GM23338 (cell line): ENCODE results near the gene SLC4A2. TPM values are rescaled to one million over a fixed set of nuclear protein-coding genes. Genes with fewer than 3 reads are reported as not detected.

Experiments used
- ATAC-seq: fragments of 200-7000 bp; cut with Tn5 transposase; 3 replicates; pipeline ENCODE4 v1.9.1; 2020
- DNase-seq: peaks from one replicate; pipeline ENCODE4 v3.0.0-alpha.2; 2015; ENCODE audit warnings: low spot score
- H2AFZ ChIP-seq: fragments of 200-600 bp; sonication (generic); 2 replicates; pipeline ENCODE4 v1.8.0; 2016; ENCODE audit warnings: antibody characterized with exemption, mild to moderate bottlenecking, moderate library complexity
- H3F3A ChIP-seq: fragments of 200-600 bp; sonication (generic); replicated peaks from 2 replicates; pipeline ENCODE4 v1.8.0; 2017; ENCODE audit warnings: antibody characterized with exemption, mixed run types, low read depth
- H3K27ac ChIP-seq: fragments of 200-600 bp; sonication (generic); 2 replicates; pipeline ENCODE4 v1.6.1; 2016; ENCODE audit warnings: low read depth
- H3K27me3 ChIP-seq: fragments of 200-600 bp; sonication (generic); 2 replicates; pipeline ENCODE4 v1.8.0; 2016; ENCODE audit warnings: mild to moderate bottlenecking, mixed run types, moderate library complexity; ENCODE audit not compliant: insufficient read depth
- H3K36me3 ChIP-seq: fragments of 200-600 bp; sonication (generic); 2 replicates; pipeline ENCODE4 v1.8.0; 2016; ENCODE audit warnings: mild to moderate bottlenecking; ENCODE audit not compliant: insufficient read depth
- H3K4me1 ChIP-seq: fragments of 200-600 bp; sonication (generic); 2 replicates; pipeline ENCODE4 v1.8.0; 2016; ENCODE audit warnings: mild to moderate bottlenecking, moderate library complexity; ENCODE audit not compliant: insufficient read depth
- H3K4me2 ChIP-seq: fragments of 200-600 bp; sonication (generic); 2 replicates; pipeline ENCODE4 v1.7.1; 2017; ENCODE audit warnings: mixed run types
- H3K4me3 ChIP-seq: fragments of 200-600 bp; sonication (generic); 2 replicates; pipeline ENCODE4 v1.6.1; 2016; ENCODE audit warnings: mixed run types
- H3K79me2 ChIP-seq: fragments of 200-600 bp; sonication (generic); replicated peaks from 2 replicates; pipeline ENCODE4 v1.8.0; 2017; ENCODE audit warnings: mild to moderate bottlenecking; ENCODE audit not compliant: insufficient read depth
- H3K9me2 ChIP-seq: fragments of 200-600 bp; sonication (generic); 2 replicates; pipeline ENCODE4 v1.8.0; 2017; ENCODE audit not compliant: insufficient read depth
- H4K20me1 ChIP-seq: fragments of 200-600 bp; sonication (generic); replicated peaks from 2 replicates; pipeline ENCODE4 v1.8.0; 2017; ENCODE audit warnings: mild to moderate bottlenecking; ENCODE audit not compliant: insufficient read depth
- H3K27ac Mint-ChIP-seq: 2 replicates; pipeline ENCODE4 v1.8.0; 2020; ENCODE audit warnings: inconsistent platforms, mild to moderate bottlenecking, moderate library complexity, mixed read lengths
- H3K27me3 Mint-ChIP-seq: 3 replicates; pipeline ENCODE4 v1.8.0; 2022; ENCODE audit warnings: low read depth, mild to moderate bottlenecking, moderate library complexity, mixed read lengths, inconsistent platforms; ENCODE audit not compliant: insufficient read depth, poor library complexity
- H3K36me3 Mint-ChIP-seq: 3 replicates; pipeline ENCODE4 v1.8.0; 2021; ENCODE audit warnings: low read depth, mild to moderate bottlenecking, inconsistent platforms, moderate library complexity, mixed read lengths
- H3K4me1 Mint-ChIP-seq: 3 replicates; pipeline ENCODE4 v1.8.0; 2020; ENCODE audit warnings: mild to moderate bottlenecking, inconsistent platforms, mixed read lengths
- H3K4me3 Mint-ChIP-seq: 3 replicates; pipeline ENCODE4 v1.8.0; 2021; ENCODE audit warnings: moderate library complexity, mild to moderate bottlenecking, inconsistent platforms, mixed read lengths
- H3K9me3 Mint-ChIP-seq: 3 replicates; pipeline ENCODE4 v1.8.0; 2020; ENCODE audit warnings: moderate library complexity, mild to moderate bottlenecking, inconsistent platforms, mixed read lengths
- CREB1 ChIP-seq: fragments of 250-450 bp; sonication (Bioruptor Pico); IDR thresholded peaks from 2 replicates; pipeline ENCODE4 v1.5.0; 2020; ENCODE audit warnings: low read depth, mild to moderate bottlenecking, moderate library complexity
- EZH2 ChIP-seq: fragments of 200-600 bp; sonication (generic); IDR thresholded peaks from one replicate; pipeline ENCODE4 v1.8.0; 2017; ENCODE audit warnings: antibody characterized with exemption, mild to moderate bottlenecking, low read depth; ENCODE audit not compliant: unreplicated experiment
- EZH2phosphoT487 ChIP-seq: fragments of 200-600 bp; sonication (generic); IDR thresholded peaks from one replicate; pipeline ENCODE4 v1.8.1; 2018; ENCODE audit warnings: antibody characterized with exemption; ENCODE audit not compliant: unreplicated experiment
- JUNB ChIP-seq: IDR thresholded peaks from one replicate; pipeline ENCODE4 v1.6.1; 2016; ENCODE audit warnings: antibody characterized with exemption; ENCODE audit not compliant: unreplicated experiment
- NANOG ChIP-seq: IDR thresholded peaks from 2 replicates; pipeline ENCODE4 v1.6.1; 2016; ENCODE audit warnings: antibody characterized with exemption, borderline replicate concordance
- POLR2AphosphoS5 ChIP-seq: IDR thresholded peaks from 2 replicates; pipeline ENCODE4 v1.6.1; 2016; ENCODE audit warnings: antibody characterized with exemption, low read depth
- STAT1 ChIP-seq: IDR thresholded peaks from one replicate; pipeline ENCODE4 v1.6.1; 2016; ENCODE audit warnings: antibody characterized with exemption; ENCODE audit not compliant: unreplicated experiment
- ZNF114 ChIP-seq: fragments of 250-450 bp; sonication (Bioruptor Pico); IDR thresholded peaks from 2 replicates; pipeline ENCODE4 v1.5.0; 2020; ENCODE audit warnings: mild to moderate bottlenecking, moderate library complexity
- ZNF331 ChIP-seq: fragments of 250-450 bp; sonication (Bioruptor Pico); IDR thresholded peaks from 2 replicates; pipeline ENCODE4 v1.5.0; 2020; ENCODE audit warnings: low read depth, mild to moderate bottlenecking, moderate library complexity
- polyA plus RNA-seq: library from polyadenylated mRNA; unstranded; fragments of >200 nt; fragmentation: Nextera tagmentation; extraction: Ambion mirVana; gene quantifications from 2 replicates; pipeline ENCODE4 v1.2.1, GENCODE V29; 2016
- total RNA-seq: library from RNA; depleted of rRNA; stranded (reverse); fragments of >200 nt; shearing (Covaris generic); gene quantifications from 2 replicates; pipeline ENCODE4 v1.2.3, GENCODE V29; 2014
- TF ChIP-seq, protein P1 (sequence below): fragments of 250-450 bp; sonication (Bioruptor Pico); IDR thresholded peaks from 2 replicates; pipeline ENCODE4 v1.5.0; 2020; ENCODE audit warnings: mild to moderate bottlenecking, moderate library complexity
- TF ChIP-seq, protein P2 (sequence below): IDR thresholded peaks from 2 replicates; pipeline ENCODE4 v1.6.1; 2016; ENCODE audit warnings: antibody characterized with exemption
- TF ChIP-seq, protein P3 (sequence below), 2 experiments: fragments of 200-600 bp in 1 of 2; sonication (generic) in 1 of 2; conservative IDR thresholded peaks; 2 replicates each; pipeline versions ENCODE4 v1.5.1 to v1.6.1; 2016 to 2017; ENCODE audit warnings: antibody characterized with exemption in 2 of 2, low read depth in 2 of 2, mild to moderate bottlenecking in 2 of 2, moderate library complexity in 1 of 2
- TF ChIP-seq, protein P4 (sequence below): IDR thresholded peaks from one replicate; pipeline ENCODE4 v1.6.1; 2018; ENCODE audit warnings: antibody characterized with exemption; ENCODE audit not compliant: unreplicated experiment

Gene SLC4A2
- total and polyA plus RNA-seq, 2 experiments from 2014 or later: 64.8 to 106 TPM

DNA sequence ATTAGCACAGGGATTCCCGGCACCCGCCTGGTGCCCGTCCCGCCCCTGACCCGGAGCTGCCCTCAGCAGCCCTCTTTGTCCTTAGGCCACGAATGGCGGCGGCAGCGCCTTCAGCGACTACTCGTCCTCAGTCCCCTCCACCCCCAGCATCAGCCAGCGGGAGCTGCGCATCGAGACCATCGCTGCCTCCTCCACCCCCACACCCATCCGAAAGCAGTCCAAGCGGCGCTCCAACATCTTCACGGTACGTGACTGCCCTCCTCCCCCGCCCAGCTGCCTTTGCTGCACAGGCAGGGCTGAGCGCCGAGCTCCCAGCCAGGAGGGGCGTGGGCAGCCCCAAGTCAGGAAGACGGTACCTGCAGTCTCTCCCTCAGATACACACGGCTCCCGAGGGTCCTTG is 60.5 kb downstream of the SLC4A2 start:
- peaks cover 32% of the 10 kb centered on the region for H4K20me1 ChIP-seq
- no peak overlapping the region for H3K27ac Mint-ChIP-seq
- H3K9me2 ChIP-seq: no peaks in the 10 kb centered on the region
- H3K4me1 ChIP-seq: peaks cover 12% of the 10 kb centered on the region; the same call in 1 of the 2 replicates
- H3F3A ChIP-seq: peaks cover 12% of the 10 kb centered on the region
- no peak overlapping the region for H2AFZ ChIP-seq
- H3K36me3 Mint-ChIP-seq: peaks cover 36% of the 10 kb centered on the region
- H3K27ac ChIP-seq: no peak overlapping the region
- DNase-seq: no peak
- H3K27me3 Mint-ChIP-seq: peaks cover 27% of the 10 kb centered on the region
- no peak overlapping the region for H3K4me3 ChIP-seq
- no peak overlapping the region for H3K4me3 Mint-ChIP-seq
- H3K27me3 ChIP-seq: peaks cover 24% of the 10 kb centered on the region
- H3K9me3 Mint-ChIP-seq: no peaks in the 10 kb centered on the region
- ATAC-seq: no peak
- H3K4me1 Mint-ChIP-seq: peaks cover 27% of the 10 kb centered on the region
- H3K79me2 ChIP-seq: no peaks in the 10 kb centered on the region
- TF ChIP-seq, protein P1, sequence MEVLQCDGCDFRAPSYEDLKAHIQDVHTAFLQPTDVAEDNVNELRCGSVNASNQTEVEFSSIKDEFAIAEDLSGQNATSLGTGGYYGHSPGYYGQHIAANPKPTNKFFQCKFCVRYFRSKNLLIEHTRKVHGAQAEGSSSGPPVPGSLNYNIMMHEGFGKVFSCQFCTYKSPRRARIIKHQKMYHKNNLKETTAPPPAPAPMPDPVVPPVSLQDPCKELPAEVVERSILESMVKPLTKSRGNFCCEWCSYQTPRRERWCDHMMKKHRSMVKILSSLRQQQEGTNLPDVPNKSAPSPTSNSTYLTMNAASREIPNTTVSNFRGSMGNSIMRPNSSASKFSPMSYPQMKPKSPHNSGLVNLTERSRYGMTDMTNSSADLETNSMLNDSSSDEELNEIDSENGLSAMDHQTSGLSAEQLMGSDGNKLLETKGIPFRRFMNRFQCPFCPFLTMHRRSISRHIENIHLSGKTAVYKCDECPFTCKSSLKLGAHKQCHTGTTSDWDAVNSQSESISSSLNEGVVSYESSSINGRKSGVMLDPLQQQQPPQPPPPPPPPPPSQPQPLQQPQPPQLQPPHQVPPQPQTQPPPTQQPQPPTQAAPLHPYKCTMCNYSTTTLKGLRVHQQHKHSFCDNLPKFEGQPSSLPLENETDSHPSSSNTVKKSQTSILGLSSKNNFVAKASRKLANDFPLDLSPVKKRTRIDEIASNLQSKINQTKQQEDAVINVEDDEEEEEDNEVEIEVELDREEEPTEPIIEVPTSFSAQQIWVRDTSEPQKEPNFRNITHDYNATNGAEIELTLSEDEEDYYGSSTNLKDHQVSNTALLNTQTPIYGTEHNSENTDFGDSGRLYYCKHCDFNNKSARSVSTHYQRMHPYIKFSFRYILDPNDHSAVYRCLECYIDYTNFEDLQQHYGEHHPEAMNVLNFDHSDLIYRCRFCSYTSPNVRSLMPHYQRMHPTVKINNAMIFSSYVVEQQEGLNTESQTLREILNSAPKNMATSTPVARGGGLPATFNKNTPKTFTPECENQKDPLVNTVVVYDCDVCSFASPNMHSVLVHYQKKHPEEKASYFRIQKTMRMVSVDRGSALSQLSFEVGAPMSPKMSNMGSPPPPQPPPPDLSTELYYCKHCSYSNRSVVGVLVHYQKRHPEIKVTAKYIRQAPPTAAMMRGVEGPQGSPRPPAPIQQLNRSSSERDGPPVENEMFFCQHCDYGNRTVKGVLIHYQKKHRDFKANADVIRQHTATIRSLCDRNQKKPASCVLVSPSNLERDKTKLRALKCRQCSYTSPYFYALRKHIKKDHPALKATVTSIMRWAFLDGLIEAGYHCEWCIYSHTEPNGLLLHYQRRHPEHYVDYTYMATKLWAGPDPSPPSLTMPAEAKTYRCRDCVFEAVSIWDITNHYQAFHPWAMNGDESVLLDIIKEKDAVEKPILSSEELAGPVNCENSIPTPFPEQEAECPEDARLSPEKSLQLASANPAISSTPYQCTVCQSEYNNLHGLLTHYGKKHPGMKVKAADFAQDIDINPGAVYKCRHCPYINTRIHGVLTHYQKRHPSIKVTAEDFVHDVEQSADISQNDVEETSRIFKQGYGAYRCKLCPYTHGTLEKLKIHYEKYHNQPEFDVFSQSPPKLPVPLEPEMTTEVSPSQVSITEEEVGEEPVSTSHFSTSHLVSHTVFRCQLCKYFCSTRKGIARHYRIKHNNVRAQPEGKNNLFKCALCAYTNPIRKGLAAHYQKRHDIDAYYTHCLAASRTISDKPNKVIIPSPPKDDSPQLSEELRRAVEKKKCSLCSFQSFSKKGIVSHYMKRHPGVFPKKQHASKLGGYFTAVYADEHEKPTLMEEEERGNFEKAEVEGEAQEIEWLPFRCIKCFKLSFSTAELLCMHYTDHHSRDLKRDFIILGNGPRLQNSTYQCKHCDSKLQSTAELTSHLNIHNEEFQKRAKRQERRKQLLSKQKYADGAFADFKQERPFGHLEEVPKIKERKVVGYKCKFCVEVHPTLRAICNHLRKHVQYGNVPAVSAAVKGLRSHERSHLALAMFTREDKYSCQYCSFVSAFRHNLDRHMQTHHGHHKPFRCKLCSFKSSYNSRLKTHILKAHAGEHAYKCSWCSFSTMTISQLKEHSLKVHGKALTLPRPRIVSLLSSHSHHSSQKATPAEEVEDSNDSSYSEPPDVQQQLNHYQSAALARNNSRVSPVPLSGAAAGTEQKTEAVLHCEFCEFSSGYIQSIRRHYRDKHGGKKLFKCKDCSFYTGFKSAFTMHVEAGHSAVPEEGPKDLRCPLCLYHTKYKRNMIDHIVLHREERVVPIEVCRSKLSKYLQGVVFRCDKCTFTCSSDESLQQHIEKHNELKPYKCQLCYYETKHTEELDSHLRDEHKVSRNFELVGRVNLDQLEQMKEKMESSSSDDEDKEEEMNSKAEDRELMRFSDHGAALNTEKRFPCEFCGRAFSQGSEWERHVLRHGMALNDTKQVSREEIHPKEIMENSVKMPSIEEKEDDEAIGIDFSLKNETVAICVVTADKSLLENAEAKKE (CRISPR knock-in tag): no peak
- TF ChIP-seq NANOG (no peak), ZNF114 (CRISPR knock-in tag) (no peak), JUNB (no peak), ZNF331 (CRISPR knock-in tag) (no peak), EZH2phosphoT487 (no peak), CREB1 (CRISPR knock-in tag) (no peak), STAT1 (no peak), POLR2AphosphoS5 (no peak), EZH2 (no peak)
- TF ChIP-seq, protein P2, sequence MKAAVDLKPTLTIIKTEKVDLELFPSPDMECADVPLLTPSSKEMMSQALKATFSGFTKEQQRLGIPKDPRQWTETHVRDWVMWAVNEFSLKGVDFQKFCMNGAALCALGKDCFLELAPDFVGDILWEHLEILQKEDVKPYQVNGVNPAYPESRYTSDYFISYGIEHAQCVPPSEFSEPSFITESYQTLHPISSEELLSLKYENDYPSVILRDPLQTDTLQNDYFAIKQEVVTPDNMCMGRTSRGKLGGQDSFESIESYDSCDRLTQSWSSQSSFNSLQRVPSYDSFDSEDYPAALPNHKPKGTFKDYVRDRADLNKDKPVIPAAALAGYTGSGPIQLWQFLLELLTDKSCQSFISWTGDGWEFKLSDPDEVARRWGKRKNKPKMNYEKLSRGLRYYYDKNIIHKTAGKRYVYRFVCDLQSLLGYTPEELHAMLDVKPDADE: no peak
- TF ChIP-seq, protein P3, sequence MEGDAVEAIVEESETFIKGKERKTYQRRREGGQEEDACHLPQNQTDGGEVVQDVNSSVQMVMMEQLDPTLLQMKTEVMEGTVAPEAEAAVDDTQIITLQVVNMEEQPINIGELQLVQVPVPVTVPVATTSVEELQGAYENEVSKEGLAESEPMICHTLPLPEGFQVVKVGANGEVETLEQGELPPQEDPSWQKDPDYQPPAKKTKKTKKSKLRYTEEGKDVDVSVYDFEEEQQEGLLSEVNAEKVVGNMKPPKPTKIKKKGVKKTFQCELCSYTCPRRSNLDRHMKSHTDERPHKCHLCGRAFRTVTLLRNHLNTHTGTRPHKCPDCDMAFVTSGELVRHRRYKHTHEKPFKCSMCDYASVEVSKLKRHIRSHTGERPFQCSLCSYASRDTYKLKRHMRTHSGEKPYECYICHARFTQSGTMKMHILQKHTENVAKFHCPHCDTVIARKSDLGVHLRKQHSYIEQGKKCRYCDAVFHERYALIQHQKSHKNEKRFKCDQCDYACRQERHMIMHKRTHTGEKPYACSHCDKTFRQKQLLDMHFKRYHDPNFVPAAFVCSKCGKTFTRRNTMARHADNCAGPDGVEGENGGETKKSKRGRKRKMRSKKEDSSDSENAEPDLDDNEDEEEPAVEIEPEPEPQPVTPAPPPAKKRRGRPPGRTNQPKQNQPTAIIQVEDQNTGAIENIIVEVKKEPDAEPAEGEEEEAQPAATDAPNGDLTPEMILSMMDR (conservative IDR thresholded peaks at IDR 0.05; ENCODE audit: low read depth in 2 of 2): no peak
- TF ChIP-seq, protein P4, sequence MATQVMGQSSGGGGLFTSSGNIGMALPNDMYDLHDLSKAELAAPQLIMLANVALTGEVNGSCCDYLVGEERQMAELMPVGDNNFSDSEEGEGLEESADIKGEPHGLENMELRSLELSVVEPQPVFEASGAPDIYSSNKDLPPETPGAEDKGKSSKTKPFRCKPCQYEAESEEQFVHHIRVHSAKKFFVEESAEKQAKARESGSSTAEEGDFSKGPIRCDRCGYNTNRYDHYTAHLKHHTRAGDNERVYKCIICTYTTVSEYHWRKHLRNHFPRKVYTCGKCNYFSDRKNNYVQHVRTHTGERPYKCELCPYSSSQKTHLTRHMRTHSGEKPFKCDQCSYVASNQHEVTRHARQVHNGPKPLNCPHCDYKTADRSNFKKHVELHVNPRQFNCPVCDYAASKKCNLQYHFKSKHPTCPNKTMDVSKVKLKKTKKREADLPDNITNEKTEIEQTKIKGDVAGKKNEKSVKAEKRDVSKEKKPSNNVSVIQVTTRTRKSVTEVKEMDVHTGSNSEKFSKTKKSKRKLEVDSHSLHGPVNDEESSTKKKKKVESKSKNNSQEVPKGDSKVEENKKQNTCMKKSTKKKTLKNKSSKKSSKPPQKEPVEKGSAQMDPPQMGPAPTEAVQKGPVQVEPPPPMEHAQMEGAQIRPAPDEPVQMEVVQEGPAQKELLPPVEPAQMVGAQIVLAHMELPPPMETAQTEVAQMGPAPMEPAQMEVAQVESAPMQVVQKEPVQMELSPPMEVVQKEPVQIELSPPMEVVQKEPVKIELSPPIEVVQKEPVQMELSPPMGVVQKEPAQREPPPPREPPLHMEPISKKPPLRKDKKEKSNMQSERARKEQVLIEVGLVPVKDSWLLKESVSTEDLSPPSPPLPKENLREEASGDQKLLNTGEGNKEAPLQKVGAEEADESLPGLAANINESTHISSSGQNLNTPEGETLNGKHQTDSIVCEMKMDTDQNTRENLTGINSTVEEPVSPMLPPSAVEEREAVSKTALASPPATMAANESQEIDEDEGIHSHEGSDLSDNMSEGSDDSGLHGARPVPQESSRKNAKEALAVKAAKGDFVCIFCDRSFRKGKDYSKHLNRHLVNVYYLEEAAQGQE: no peak
- no peaks in the 10 kb centered on the region; the same call in 1 of the 2 replicates for H3K36me3 ChIP-seq
- no peak overlapping the region for H3K4me2 ChIP-seq
